Stimulated activated CD8-positive, alpha-beta memory T cell treated with anti-CD3 and anti-CD28 coated beads, Interleukin-4, amount 100 ng/mL, for 24 hours (primary cell): ENCODE data around the gene COL15A1.

ENCODE experiments used
- DNase-seq: peaks from one replicate; pipeline ENCODE4 v3.0.0-alpha.2; 2020; ENCODE audit warnings: low read depth

The COL15A1 gene

GRCh38 chr9:98973171-98973570 is 29.5 kb downstream of the COL15A1 start:
- no peak for DNase-seq

GRCh38 chr9:98973576-98973975 is 29.9 kb downstream of the COL15A1 start:
- no peak for DNase-seq

- DNase-seq: no peak
These were observed 30.4 kb downstream of the COL15A1 start for GRCh38 chr9:98974106-98974505.

GRCh38 chr9:98974554-98974953 is 30.8 kb downstream of the COL15A1 start:
- no peak for DNase-seq

- peak; percentile 68 for DNase-seq
These were observed 31.4 kb downstream of the COL15A1 start for GRCh38 chr9:98974994-98975712.

- DNase-seq: no peak
These were observed 32.1 kb downstream of the COL15A1 start for GRCh38 chr9:98975838-98976237.

- no peak for DNase-seq
These were observed 33.6 kb downstream of the COL15A1 start for GRCh38 chr9:98977246-98977714.

- DNase-seq: no peak
These were observed 34.1 kb downstream of the COL15A1 start for GRCh38 chr9:98977813-98978212.

- no peak for DNase-seq
These were observed 34.5 kb downstream of the COL15A1 start for GRCh38 chr9:98978231-98978681.

- DNase-seq: no peak
These were observed 36.6 kb downstream of the COL15A1 start for GRCh38 chr9:98980291-98980690.

- DNase-seq: no peak
These were observed 39.9 kb downstream of the COL15A1 start for GRCh38 chr9:98983295-98984268.

GRCh38 chr9:98985596-98985995 is 41.9 kb downstream of the COL15A1 start:
- no peak for DNase-seq

GRCh38 chr9:98986866-98987651 is 43.4 kb downstream of the COL15A1 start:
- no peak for DNase-seq

- DNase-seq: no peak
These were observed 45.6 kb downstream of the COL15A1 start for GRCh38 chr9:98989036-98990000.

- DNase-seq: no peak
These were observed 46.6 kb downstream of the COL15A1 start for GRCh38 chr9:98990181-98990870.

GRCh38 chr9:98992107-98992884 is 48.6 kb downstream of the COL15A1 start:
- DNase-seq: no peak

- no peak for DNase-seq
These were observed 49.3 kb downstream of the COL15A1 start for GRCh38 chr9:98992885-98993569.

GRCh38 chr9:98993570-98993945 is 49.9 kb downstream of the COL15A1 start:
- DNase-seq: no peak
